Embryonic facial prominence (tissue), 1 donor: ENCODE measurements around the gene AHSG.
"Not testable (repeated sequence)": the region's sequence is repeated elsewhere in the genome, so short reads cannot be mapped to it uniquely, and the experiment has no call there.

Experiments
- DNase-seq: peaks from one replicate; pipeline ENCODE4 v3.0.0-alpha.2; 2016; ENCODE audit errors: extremely low spot score

The AHSG gene

GRCh38 chr3:186612721-186613636 lies at the start of gene AHSG:
TSS of gene AHSG (plus strand) at chr3:186613060. CDS start at chr3:186613142, 82 bp downstream.
- no peak for DNase-seq

- DNase-seq, result no peak
Observed at GRCh38 chr3:186564586-186564985, 48.3 kb upstream of the AHSG start.

GRCh38 chr3:186566772-186567071 lies 46.1 kb upstream of the AHSG start:
- no peak for DNase-seq

- peak; percentile 58 for DNase-seq
Observed at GRCh38 chr3:186567072-186567921, 45.6 kb upstream of the AHSG start, which contains the start of gene TBCCD1. TSS of gene TBCCD1 (minus strand) at chr3:186567339. CDS start at chr3:186564329, 3,010 bp downstream.

GRCh38 chr3:186569361-186569760 lies 43.5 kb upstream of the AHSG start:
- DNase-seq, result not testable (repeated sequence)

GRCh38 chr3:186569779-186570095 lies 43.1 kb upstream of the AHSG start:
- DNase-seq, result no peak

GRCh38 chr3:186570096-186570940 lies 42.5 kb upstream of the AHSG start, which contains the start of gene DNAJB11:
TSS of gene DNAJB11 (plus strand) at chr3:186570720. CDS start at chr3:186570898, 178 bp downstream.
- DNase-seq, result peak; percentile 99

GRCh38 chr3:186570941-186571643 lies 41.8 kb upstream of the AHSG start:
- no peak for DNase-seq

- DNase-seq, result no peak
Observed at GRCh38 chr3:186571644-186572013, 41.2 kb upstream of the AHSG start.

- DNase-seq, result no peak
Observed at GRCh38 chr3:186577521-186577920, 35.3 kb upstream of the AHSG start.

GRCh38 chr3:186580785-186581184 lies 32.1 kb upstream of the AHSG start:
- no peak for DNase-seq

GRCh38 chr3:186582541-186582940 lies 30.3 kb upstream of the AHSG start:
- DNase-seq, result no peak

- no peak for DNase-seq
Observed at GRCh38 chr3:186583831-186584230, 29.0 kb upstream of the AHSG start.

- not testable (repeated sequence) for DNase-seq
Observed at GRCh38 chr3:186586245-186586644, 26.6 kb upstream of the AHSG start.

GRCh38 chr3:186587183-186587582 lies 25.7 kb upstream of the AHSG start:
- DNase-seq, result no peak

GRCh38 chr3:186588632-186589031 lies 24.2 kb upstream of the AHSG start:
- DNase-seq, result no peak

- no peak for DNase-seq
Observed at GRCh38 chr3:186589121-186589520, 23.7 kb upstream of the AHSG start.

- no peak for DNase-seq
Observed at GRCh38 chr3:186589856-186590579, 22.8 kb upstream of the AHSG start.

- no peak for DNase-seq
Observed at GRCh38 chr3:186590580-186591295, 22.1 kb upstream of the AHSG start.

- no peak for DNase-seq
Observed at GRCh38 chr3:186592682-186593081, 20.2 kb upstream of the AHSG start.
